Measurements from ENCODE around the gene RANGRF.
"Not testable (repeated sequence)": the region's sequence is repeated elsewhere in the genome, so short reads cannot be mapped to it uniquely, and the experiment has no call there.

RANGRF gene, protein sequence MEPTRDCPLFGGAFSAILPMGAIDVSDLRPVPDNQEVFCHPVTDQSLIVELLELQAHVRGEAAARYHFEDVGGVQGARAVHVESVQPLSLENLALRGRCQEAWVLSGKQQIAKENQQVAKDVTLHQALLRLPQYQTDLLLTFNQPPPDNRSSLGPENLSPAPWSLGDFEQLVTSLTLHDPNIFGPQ

DNA sequence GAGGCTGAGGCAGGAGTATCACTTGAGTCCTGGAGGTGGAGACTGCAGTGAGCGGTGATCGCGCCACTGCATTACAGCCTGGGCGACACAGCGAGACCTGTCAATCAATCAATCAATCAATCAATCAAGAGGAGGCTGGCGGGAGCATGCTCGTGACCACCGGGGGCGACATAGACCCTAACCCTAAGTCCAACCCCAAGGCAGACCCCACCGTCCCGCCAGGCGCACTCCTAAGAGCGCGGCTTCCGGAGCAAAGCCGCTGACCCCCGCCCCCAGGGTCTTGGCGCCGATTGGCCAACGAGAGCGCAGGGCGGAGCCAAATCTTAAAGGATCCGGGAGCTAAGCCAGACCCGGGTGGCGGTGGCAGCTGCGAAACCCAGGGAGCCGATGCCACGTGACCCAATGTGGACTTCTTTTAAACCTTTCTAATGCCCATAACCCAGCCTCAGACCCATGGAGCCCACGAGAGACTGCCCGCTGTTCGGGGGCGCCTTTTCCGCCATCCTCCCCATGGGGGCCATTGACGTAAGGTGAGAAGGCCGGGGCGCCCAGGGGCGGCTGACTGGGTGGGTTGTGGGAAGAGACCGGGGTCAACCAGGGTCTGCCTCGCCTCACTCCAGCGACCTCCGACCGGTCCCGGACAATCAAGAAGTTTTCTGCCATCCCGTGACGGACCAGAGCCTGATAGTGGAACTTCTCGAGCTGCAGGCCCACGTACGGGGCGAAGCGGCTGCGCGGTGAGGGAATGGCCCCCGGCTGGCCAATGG lies at the start of gene RANGRF:
Gene RANGRF, plus strand, starts transcription at position 335 of the 767 bp plus-strand sequence. Its CDS starts 119 bp downstream, at position 454.
- peak; percentile 60 for DNase-seq

DNA sequence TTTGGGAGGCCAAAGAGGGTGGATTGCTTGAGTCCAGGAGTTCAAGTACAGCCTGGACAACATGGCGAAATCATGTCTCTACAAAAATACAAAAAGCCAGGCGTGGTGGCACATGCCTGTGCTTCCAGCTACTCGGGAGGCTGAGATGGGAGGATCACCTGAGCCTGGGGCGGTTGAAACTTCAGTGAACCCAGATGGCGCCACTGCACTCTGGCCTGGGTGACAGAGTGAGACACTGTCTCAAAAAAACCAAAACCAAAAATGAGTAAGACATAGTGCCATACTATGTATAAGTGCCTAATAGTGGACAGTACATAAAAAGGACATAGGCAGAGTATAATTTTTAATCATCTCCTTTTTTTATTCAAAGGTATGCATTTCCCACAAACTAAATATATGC lies 44.6 kb upstream of the RANGRF start:
- no peak for DNase-seq

DNA sequence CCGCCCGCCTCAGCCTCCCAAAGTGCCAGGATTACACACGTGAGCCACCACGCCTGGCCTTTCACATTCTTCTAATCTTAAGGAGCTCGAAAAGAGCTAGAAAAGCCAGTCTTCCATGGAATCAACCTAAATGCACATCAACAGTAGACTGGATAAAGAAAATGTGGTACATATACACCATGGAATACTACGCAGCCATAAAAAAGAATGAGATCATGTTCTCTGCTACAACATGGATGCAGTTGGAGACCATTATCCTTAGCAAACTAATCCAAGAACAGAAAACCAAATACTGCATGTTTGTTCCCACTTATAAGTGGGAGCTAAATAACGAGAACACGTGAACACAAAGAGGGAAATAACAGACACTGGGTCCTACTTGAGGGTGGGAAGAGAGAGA lies 43.7 kb upstream of the RANGRF start:
- DNase-seq: no peak

DNA sequence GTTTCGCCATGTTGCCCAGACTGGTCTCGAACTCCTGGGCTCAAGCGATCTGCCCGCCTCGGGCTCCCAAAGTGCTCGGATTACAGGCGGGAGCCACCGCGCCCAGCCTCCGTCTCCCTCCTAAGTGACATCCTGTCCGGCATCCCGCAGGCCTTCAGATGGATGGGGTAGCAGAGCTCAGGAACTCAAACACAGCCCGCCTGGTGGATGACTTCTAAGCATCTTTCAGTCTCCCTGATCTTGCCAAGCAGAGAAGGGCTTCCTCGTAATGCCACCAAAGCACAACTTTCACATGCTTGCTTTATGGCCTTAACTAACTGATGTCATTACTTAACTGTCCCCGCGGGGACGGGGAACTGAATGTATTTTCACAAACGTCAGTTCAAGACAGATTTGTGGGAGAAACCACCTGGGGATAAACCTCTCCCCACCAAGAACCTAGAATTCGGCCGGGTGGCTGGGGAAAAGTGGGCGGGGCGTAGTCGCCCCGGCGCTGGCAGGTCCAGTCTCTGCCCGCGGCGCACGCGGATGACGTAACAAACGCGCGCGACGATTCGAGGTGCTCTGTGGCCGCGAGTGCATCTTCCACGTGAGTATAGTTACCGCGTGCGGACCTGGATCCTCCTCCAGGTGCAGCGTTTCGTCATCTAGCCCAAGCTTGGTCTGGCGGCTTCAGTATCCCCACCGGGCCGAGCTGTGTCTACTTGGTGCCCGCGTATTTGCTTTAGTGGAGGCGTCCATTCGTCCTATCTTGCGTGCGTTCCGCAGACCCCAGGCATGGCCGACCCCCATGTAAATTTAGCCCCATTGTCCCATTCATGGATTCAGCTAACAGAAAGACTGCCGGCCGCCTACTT lies 39.5 kb upstream of the RANGRF start, which contains the start of gene PFAS:
Gene PFAS, plus strand, starts transcription at position 539 of the 857 bp plus-strand sequence. CDS start 4,649 bp downstream, outside the sequence.
- peak; percentile 74 for DNase-seq

DNA sequence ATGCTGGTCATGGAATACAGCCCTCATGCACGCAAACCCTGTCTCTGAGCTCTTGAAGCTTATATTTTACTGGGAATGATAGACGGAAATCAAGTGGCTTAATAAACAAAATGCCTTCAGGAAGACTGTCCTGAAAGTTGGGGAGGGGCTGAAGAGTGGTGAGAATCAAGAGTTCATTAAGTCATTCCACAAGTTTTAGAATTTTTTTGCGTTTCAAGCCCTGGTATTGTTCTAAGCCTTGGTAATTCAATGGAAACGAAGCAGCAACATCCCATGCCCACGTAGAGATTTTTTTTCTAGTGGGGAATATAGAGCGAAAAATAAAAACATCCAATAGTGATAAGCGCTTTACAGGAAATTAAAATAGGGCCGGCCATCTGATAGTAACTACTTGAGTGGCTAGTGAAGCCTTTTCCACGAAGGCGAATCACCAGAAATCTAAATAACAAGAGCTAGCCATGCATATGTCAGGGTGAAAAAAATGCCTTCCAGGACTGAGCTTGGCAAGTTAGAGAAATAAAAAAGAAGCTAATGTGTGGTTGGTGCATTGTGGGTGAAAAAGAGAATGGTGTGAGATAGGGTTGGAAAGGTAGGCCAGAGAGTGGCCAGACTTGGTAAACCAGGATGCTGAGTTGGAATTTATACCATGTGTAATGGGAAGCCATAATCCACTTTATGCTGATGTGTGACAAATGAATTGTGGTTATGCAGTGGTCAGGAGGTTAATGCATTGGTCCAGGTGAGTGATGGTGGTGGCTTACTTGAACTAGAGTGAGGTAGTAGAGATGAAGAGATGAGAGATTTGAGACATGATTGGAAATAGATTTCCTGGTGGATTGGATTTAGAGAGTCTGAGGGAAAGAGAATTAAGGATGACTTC lies 38.6 kb upstream of the RANGRF start:
- DNase-seq: no peak

DNA sequence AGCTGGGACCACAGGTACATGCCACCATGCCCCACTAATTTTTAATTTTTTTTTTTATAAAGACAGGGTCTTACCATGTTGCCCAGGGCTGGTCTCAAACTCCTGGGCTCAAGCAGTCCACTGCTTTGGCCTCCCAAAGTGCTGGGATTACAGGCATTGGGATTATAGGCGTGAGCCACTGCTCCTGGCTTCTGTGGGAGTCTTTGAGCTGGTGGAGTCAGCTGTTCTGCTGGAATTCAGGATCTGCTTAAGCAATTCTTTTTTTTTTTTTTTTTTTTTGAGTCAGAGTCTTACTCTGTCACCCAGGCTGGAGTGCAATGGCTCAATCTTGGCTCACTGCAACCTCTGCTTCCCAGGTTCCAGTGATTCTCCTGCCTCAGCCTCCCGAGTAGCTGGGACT lies 37.1 kb upstream of the RANGRF start:
- DNase-seq: not testable (repeated sequence)

DNA sequence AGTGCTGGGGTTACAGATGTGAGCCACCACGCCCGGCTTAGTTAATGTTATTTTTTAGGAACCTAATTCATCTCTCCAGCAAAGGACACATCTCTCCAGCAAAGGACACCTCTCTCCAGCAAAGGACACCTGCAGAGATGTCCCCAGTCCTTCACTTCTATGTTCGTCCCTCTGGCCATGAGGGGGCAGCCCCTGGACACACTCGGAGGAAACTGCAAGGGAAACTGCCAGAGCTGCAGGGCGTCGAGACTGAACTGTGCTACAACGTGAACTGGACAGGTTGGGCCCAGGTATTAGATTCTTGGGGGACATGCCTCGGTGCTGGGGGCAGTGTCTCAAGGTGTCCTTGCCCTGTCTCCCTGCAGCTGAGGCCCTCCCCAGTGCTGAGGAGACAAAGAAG lies 34.7 kb upstream of the RANGRF start:
- no peak for DNase-seq

DNA sequence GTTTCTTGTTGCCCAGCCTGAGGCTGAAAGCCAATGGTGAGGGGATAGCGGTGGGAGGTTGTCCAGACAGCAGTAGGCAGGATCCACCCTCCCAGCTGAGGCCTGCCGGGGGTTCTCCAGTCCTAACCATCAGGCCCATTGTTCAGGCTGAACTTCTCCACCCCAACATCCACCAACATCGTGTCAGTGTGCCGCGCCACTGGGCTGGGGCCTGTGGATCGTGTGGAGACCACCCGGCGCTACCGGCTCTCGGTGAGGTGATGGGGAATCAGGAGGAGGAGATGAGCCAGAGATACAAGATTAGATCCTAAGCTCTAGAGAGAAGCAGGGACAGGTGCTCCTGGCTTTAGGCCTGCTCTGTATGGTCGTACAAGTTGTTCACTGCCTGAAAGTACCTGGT lies 33.6 kb upstream of the RANGRF start:
- DNase-seq: no peak

DNA sequence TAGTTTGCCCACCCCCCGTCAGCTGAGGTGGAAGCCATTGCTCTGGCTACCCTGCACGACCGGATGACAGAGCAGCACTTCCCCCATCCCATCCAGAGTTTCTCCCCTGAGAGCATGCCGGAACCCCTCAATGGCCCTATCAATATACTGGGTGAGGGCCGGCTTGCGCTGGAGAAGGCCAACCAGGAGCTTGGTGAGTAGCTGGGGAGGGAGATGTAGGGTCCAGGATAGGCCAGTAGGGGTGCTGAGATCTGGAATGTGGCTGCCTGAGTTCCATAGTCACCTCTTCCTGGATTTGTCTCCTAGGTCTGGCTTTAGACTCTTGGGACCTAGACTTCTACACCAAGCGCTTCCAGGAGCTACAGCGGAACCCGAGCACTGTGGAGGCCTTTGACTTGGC lies 33.0 kb upstream of the RANGRF start:
- no peak for DNase-seq

DNA sequence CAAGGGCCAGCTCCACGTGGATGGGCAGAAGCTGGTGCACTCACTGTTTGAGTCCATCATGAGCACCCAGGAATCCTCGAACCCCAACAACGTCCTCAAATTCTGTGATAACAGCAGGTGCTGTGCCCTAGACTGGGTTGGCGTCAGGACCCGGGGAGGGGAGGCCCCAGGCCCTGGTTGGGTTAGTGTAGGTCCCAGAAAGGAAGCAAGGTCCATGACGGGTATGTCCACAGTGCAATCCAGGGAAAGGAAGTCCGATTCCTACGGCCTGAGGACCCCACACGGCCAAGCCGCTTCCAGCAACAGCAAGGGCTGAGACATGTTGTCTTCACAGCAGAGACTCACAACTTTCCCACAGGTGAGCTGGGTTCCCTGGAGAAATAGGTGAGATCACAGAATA lies 32.2 kb upstream of the RANGRF start:
- no peak for DNase-seq

DNA sequence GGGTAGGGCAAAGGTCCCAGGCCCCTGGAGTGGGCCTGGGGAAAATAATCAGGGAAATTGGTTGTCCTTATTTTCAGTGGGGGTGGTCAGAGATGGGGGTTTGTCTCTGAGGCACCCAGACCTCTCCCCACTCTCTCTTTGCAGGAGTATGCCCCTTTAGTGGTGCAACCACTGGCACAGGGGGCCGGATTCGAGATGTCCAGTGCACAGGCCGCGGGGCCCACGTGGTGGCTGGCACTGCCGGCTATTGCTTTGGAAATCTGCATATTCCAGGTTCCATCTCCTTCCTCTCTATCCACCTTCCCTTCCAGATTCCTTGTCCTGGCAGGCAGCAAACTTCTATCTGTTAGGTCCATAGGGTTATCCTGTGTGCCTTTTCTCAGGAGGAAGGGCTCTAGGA lies 31.8 kb upstream of the RANGRF start:
- DNase-seq: no peak

DNA sequence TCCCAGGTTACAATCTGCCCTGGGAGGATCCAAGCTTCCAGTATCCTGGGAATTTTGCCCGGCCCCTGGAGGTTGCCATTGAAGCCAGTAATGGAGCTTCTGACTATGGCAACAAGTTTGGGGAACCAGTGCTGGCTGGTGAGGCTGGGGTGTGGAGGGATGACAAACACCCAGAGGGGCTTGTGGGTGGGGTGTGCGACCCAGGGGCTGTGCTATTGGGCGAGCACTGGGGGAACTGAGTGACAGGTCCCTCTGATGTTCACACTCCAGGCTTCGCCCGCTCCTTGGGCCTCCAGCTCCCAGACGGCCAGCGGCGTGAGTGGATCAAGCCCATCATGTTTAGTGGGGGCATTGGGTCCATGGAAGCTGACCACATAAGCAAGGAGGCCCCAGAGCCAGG lies 30.7 kb upstream of the RANGRF start:
- no peak for DNase-seq

DNA sequence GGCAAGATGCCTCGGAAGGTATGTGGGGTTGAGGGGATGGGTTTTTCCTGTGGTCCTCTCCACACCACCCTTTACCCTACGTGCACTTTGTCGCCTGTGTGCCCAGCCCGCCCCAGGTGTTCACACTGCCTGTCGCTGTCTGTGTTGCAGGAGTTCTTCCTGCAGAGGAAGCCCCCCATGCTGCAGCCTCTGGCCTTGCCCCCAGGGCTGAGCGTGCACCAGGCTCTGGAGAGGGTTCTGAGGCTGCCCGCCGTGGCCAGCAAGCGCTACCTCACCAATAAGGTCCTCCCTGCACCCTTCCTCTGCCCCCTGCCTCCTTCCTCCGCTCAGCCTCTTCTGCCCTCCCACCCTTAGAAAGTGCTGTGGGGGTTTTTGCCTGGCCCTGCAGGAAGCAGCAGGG lies 24.1 kb upstream of the RANGRF start:
- DNase-seq: no peak

DNA sequence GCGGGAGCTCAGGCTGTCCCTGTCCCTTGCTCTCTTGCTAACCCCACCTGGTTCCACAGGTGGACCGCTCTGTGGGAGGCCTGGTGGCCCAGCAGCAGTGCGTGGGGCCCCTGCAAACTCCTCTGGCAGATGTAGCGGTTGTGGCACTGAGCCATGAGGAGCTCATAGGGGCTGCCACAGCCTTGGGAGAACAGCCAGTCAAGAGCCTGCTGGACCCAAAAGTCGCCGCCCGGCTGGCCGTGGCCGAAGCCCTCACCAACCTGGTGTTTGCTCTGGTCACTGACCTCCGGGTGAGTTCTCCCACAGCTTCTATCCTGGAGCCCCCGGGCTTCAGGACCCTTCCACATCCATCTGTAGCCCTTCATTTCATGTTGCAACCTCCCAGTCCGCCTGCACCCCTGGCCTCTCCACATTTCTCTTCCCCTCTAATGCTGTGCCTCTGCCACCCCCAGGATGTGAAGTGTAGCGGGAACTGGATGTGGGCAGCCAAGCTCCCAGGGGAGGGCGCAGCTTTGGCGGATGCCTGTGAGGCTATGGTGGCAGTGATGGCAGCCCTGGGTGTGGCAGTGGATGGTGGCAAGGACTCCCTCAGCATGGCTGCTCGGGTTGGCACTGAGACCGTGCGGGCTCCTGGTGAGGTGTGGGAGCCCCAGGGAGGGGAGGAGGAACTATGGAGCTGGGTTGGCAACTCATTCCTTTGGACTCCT lies 23.5 kb upstream of the RANGRF start:
- no peak for DNase-seq

DNA sequence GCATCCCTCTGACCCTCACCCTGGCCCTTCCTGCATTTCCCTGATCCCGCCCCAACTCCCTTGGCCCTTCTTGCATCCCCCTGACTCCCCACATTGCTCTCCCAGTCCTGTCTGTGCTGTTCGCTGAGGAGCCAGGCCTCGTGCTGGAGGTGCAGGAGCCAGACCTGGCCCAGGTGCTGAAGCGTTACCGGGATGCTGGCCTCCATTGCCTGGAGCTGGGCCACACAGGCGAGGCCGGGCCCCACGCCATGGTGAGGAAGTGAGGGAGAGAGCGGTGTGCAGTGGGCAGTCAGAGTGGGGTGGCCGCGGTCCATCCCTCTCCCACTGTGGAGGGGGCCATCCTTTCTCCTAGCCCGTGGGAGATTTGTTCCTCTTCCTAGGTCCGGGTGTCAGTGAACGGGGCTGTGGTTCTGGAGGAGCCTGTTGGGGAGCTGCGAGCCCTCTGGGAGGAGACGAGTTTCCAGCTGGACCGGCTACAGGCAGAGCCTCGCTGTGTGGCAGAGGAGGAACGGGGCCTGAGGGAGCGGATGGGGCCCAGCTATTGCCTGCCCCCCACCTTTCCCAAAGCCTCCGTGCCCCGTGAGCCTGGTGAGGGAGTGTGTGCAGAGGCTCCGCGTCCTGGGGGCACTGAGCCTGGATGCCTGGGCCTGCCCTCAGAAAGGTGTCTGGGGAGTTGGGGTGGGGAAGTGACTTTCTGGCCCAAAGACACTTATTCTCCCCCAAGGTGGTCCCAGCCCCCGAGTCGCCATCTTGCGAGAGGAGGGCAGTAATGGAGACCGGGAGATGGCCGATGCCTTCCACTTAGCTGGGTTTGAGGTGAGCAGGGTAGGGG lies 21.6 kb upstream of the RANGRF start:
- no peak for DNase-seq

DNA sequence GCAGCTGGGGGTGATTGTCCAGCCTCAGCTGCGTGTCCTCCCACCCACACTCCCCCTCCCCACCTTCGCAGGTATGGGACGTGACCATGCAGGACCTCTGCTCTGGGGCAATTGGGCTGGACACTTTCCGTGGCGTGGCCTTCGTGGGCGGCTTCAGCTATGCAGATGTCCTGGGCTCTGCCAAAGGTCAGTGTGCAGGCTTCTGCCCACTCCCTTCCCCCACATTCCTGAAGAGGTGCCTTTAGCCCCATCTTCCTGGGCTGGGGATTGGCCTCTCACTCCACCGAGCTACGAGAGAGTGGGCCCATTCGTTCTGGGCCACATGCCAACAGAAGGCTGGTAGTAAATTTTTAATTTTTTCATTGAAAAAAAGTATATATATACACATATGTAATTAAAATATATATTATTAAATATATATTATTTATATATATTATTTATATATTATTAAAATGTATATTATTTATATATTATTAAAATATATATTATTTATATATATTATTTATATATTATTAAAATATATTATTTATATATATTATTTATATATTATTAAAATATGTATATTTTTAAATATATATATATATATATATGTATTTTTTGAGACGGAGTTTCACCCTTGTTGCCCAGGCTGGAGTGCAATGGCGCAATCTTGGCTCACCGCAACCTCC lies 20.9 kb upstream of the RANGRF start:
- DNase-seq: no peak

DNA sequence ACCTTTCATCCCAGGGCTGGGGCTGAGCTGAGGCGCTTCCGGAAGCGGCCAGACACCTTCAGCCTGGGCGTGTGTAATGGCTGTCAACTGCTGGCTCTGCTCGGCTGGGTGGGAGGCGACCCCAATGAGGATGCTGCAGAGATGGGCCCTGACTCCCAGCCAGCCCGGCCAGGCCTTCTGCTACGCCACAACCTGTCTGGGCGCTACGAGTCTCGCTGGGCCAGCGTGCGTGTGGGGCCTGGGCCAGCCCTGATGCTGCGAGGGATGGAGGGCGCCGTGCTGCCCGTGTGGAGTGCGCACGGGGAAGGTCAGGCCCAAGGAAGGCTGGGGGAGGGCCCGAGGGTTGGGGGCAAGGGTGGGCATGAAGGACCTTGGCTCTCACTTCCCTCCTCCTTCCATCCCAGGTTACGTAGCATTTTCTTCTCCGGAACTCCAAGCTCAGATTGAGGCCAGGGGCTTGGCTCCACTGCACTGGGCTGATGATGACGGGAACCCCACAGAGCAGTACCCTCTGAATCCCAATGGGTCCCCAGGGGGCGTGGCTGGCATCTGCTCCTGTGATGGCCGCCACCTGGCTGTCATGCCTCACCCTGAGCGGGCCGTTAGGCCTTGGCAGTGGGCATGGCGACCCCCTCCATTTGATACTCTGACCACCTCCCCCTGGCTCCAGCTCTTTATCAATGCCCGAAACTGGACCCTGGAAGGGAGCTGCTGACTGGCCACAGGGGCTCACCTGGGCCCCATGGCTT lies 19.7 kb upstream of the RANGRF start:
- no peak for DNase-seq

DNA sequence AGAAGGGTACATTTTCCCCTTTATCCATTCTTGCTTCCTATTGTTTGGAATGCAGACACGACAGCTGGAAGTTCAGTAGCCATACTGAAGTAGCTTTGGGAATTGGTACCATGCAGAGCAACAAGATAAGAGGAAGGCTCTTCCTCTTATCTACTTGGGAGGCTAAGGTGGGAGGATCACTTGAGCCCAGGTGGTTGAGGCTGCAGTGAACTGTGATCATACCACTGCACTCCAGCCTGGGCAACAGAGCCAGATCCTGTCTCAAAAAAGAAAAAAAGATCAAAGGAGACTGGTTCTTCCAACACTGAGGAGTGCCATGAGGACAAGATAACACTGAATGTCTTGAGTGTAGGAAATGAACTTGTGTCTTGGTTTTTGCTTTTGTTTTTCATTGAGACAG lies 16.0 kb upstream of the RANGRF start:
- no peak for DNase-seq

DNA sequence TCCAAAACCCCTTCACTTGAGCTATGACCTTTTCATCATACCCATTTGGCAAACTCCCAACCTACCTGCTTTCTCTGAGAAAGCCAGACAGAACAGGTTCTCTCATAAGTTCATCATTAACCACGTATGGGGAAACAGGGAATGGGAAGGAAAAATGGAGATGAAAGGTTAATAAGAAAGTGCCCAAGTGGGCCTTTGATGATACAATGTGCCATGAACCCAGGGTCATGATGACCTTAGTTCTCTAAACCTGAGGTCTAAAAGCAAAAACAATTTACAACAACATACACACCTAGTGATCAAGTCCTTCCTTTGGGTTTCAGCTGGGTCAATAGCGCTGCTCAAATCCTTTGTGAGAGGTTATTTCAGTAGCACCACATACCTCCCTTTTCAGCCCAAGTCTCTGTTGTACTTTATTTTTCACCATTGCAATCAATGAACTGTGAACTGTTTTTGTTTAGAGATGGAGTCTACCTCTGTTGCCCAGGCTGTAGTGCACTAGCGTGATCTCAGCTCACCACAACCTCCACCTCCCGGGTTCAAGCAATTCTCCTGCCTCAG lies 14.5 kb upstream of the RANGRF start:
- DNase-seq: peak; percentile 12
